GM12873 (cell line): ENCODE results near the gene DNAJC5.

Experiments used
- CTCF ChIP-seq: IDR thresholded peaks from 2 replicates; pipeline ENCODE4 v1.5.1; 2012; ENCODE audit warnings: low read depth, mild to moderate bottlenecking, moderate library complexity, low read length, control low read depth; ENCODE audit not compliant: insufficient read depth; ENCODE audit errors: missing control alignments

DNAJC5 gene

DNA sequence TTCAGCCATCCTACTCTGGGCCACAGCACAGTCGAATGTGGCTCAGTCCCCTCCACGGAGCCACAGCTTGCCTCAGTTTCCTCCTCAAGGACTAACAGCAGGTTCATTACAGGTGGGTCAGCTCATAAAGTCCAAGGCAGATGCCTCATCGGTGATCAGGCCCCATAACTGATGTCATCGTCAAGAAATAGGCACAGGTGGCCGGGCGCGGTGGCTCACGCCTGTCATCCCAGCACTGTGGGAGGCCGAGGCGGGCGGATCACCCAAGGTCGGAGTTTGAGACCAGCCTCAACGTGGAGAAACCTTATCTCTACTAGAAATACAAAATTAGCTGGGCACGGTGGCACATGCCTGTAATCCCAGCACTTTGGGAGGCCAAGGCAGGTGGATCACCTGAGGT lies 57.8 kb downstream of the DNAJC5 start:
- no peak for TF ChIP-seq CTCF

GRCh38 chr20:63953764-63954429 lies 59.0 kb downstream of the DNAJC5 start:
- TF ChIP-seq CTCF = no peak

DNA sequence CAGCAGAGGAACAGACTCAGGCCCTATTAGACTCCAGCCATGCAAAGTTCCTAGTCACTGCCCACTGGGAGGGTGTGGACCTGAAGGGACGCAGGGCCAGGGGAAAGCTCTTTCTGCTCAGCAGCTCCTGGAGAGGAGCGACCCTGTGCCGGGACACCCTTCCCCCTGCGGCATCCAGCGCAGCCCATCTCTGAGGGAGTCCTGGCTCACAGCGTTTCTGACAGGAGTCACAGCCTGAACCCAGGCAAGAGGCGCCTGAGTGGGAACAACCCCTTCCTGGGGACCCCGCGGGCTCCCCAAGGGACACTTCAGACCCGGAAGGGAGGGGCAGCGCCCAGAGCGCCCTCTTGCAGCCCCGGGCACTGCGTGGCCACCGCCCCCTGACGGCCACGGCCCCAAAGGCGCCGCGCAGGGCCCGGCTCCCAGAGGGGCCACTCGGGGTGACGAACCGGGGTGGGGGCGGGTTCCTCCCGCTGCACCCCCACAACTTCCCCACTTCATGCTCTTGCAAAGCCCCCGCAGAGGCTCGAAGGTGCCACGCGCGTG lies 60.4 kb downstream of the DNAJC5 start:
- TF ChIP-seq CTCF = peak; percentile 35

GRCh38 chr20:63955827-63956663 lies 61.1 kb downstream of the DNAJC5 start, which contains the start of gene UCKL1:
TSS of gene UCKL1 (minus strand) at chr20:63956416. CDS start at chr20:63956372, 44 bp downstream.
- TF ChIP-seq CTCF = no peak

- TF ChIP-seq CTCF = no peak
Measured at GRCh38 chr20:63956664-63957003, 61.7 kb downstream of the DNAJC5 start.

- TF ChIP-seq CTCF = no peak
Measured at GRCh38 chr20:63957004-63957689, 62.2 kb downstream of the DNAJC5 start.
